Neuron (in vitro differentiated cells): ENCODE data around the gene PTPRN2.

ENCODE experiments used
- H2AFZ ChIP-seq: one replicate; pipeline ENCODE4 v1.6.1; 2013; ENCODE audit warnings: low read depth, mild to moderate bottlenecking, inconsistent platforms, low read length, moderate library complexity
- H3K27me3 ChIP-seq: one replicate; pipeline ENCODE4 v1.6.1; 2013; ENCODE audit warnings: low read length; ENCODE audit not compliant: insufficient read depth
- H3K36me3 ChIP-seq: one replicate; pipeline ENCODE4 v1.6.1; 2013; ENCODE audit warnings: low read length; ENCODE audit not compliant: insufficient read depth
- H3K4me1 ChIP-seq: one replicate; pipeline ENCODE4 v1.6.1; 2013; ENCODE audit warnings: low read length; ENCODE audit not compliant: insufficient read depth
- H3K4me3 ChIP-seq: 2 replicates; pipeline ENCODE4 v1.5.1; 2013; ENCODE audit warnings: mild to moderate bottlenecking, low read length, moderate library complexity
- H3K9me3 ChIP-seq: one replicate; pipeline ENCODE4 v1.6.1; 2013; ENCODE audit warnings: low read length

PTPRN2 gene

DNA sequence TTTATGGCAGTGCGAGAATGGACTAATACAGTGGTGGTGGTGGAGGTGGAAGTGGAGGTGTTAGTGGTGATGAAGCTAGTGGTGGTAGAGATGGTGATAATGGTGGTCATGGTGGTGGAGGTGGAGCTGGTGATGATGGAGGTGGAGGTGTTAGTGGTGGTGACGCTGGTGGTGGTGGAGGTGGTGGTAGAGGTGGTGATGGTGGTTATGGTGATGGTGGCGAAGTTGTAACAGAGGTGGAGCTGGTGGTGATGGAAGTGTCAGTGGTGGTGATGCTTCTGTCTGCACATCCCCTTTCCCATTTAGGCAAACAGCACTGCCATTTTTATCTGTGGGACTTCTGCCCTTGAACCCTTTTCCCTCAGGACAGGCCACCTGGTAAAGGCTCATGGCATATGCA is 7.4 kb upstream of the PTPRN2 start:
- Histone ChIP-seq H3K36me3 (no peaks in the 10 kb centered on the region), H3K4me1 (no peaks in the 10 kb centered on the region), H2AFZ (no peak overlapping the region), H3K27me3 (no peaks in the 10 kb centered on the region), H3K9me3 (peaks cover 7% of the 10 kb centered on the region), H3K4me3 (no peak overlapping the region)

- no peaks in the 10 kb centered on the region for H3K4me1 ChIP-seq
- peaks cover 7% of the 10 kb centered on the region for H3K9me3 ChIP-seq
- no peaks in the 10 kb centered on the region for H3K36me3 ChIP-seq
- H3K27me3 ChIP-seq: peaks cover 10% of the 10 kb centered on the region
- no peak overlapping the region for H2AFZ ChIP-seq
- no peak overlapping the region for H3K4me3 ChIP-seq
These were observed 4.9 kb upstream of the PTPRN2 start for GRCh38 chr7:158592541-158592940.

GRCh38 chr7:158591944-158592343 is 4.3 kb upstream of the PTPRN2 start:
- Histone ChIP-seq H3K4me1 (no peaks in the 10 kb centered on the region), H3K27me3 (peaks cover 10% of the 10 kb centered on the region), H3K36me3 (no peaks in the 10 kb centered on the region), H3K4me3 (no peak overlapping the region), H3K9me3 (peaks cover 7% of the 10 kb centered on the region), H2AFZ (no peak overlapping the region)

DNA sequence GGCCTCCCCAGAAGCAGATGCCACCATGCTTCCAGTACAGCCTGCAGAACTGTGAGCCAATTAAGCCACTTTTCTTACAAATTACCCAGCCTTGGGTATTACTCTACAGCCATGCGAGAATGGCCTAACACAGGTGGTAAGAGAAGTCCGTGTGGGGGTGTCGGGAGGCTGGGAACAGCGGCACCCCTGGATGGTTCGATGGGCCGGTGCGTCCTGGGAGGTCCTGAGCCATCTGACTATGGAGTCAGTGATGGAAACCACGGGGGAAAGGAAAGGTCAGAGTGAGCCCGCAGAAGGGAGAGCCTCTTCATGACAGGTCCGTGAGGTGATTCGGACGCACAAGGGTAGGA is 2.5 kb upstream of the PTPRN2 start:
- no peaks in the 10 kb centered on the region for H3K4me1 ChIP-seq
- no peaks in the 10 kb centered on the region for H3K36me3 ChIP-seq
- peaks cover 7% of the 10 kb centered on the region for H3K9me3 ChIP-seq
- H3K27me3 ChIP-seq: peaks cover 18% of the 10 kb centered on the region
- H3K4me3 ChIP-seq: no peak overlapping the region
- H2AFZ ChIP-seq: no peak overlapping the region

DNA sequence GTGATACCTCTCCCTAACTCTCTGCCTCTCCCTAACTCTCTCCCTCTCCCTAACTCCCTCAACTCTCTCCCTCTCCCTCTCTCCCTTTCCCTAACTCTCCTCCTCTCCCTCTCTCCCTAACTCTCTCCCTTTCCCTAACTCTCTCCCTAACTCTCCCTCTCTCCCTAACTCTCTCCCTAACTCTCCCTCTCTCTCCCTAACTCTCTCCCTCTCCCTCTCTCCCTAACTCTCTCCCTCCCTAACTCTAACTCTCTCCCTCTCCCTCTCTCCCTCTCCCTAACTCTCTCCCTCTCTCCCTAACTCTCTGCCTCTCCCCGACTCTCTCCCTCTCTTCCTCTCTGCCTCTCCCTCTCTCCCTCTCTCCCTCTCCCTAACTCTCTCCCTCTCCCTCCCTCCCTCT is 2.0 kb upstream of the PTPRN2 start:
- Histone ChIP-seq H3K4me3 (no peak overlapping the region), H2AFZ (no peak overlapping the region), H3K4me1 (no peaks in the 10 kb centered on the region), H3K27me3 (peaks cover 18% of the 10 kb centered on the region), H3K36me3 (no peaks in the 10 kb centered on the region), H3K9me3 (peaks cover 7% of the 10 kb centered on the region)

GRCh38 chr7:158588878-158589442 is 1.3 kb upstream of the PTPRN2 start:
- Histone ChIP-seq H2AFZ (no peak overlapping the region), H3K4me3 (no peak overlapping the region), H3K27me3 (peaks cover 18% of the 10 kb centered on the region)

DNA sequence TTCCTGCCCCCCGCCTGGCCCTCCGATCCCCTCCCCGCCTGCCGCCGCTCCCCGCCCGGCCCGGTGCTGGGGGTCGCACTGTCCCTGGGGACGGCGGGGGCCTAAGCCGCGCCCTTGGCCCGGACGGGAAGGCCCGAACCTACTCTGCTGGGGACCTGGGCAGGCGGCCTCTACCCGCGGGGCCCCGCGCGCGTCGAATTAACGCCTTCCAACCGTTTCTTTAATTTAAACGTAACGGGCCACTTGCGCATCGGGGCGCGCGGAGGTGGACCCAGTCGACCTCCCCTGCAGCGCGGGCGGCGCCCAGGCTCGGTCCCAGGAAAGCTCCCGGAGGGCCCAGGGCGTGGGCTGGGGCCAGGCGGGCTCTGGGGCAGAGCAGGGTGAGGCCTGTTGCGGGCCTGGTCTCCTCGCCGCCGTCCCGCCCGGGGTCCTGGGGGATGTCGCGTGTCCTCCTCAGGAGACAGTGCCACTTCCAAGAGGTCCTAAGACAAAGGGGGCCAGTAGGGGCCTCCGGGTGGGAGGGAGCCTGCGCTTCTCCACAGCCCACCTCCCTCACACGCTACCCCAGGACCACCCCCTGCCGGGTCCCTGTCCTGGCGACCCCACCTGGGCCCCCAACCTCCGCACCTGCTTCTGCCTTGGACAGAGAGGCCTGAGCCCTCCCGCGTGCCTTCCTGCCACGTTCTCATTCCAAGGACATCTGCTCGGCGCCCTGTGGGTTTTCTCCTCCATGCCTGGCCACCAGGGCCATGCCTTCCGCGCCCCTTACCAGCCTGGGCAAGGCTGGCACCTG is 658 bp upstream of the PTPRN2 start:
- Histone ChIP-seq H3K27me3 (peaks cover 18% of the 10 kb centered on the region), H2AFZ (no peak overlapping the region), H3K4me1 (no peaks in the 10 kb centered on the region), H3K4me3 (peak overlapping the region; percentile 21), H3K36me3 (no peaks in the 10 kb centered on the region), H3K9me3 (peaks cover 5% of the 10 kb centered on the region)

More at GRCh38 chr7:158588878-158589442, 1.3 kb upstream of the PTPRN2 start:
- H3K9me3 ChIP-seq: peaks cover 7% of the 10 kb centered on the region
- no peaks in the 10 kb centered on the region for H3K4me1 ChIP-seq
- no peaks in the 10 kb centered on the region for H3K36me3 ChIP-seq

DNA sequence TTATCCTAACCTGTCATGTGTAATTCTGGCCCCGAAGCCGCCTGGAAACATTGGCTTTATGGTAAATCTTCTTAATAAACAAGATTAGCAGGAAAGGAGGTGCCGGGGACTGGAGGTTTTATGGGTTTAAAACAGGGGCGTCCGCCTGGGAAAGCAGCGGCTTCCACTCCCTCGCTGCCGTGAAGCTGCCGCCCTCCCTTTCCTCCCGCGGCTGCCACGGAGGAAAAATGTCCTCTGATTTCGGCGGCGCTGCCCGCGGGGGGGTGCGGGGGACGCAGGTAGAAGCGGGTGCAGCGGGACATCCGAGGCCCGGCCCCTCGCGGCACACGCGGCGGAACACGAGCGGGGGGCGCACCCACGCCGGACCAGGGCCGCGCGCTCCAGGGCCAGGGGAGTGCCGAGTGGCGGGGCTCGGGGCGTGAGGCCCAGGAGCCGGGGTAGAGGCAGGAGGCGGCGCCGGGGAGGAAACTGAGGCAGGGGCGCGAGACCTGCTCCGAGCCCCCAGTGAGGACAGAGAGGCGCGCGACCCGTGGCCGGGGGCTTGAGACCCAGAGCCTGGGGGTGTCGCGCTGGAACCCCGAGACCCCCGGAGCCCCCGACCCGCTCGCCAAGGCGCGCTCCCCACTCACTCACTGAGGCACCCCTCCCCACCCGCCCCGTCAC is 993 bp downstream of the PTPRN2 start:
- Histone ChIP-seq H3K27me3 (peaks cover 18% of the 10 kb centered on the region), H3K36me3 (no peaks in the 10 kb centered on the region), H3K4me3 (peak overlapping the region; percentile 21), H3K4me1 (no peaks in the 10 kb centered on the region), H3K9me3 (no peaks in the 10 kb centered on the region), H2AFZ (no peak overlapping the region)

- Histone ChIP-seq H3K9me3 (no peaks in the 10 kb centered on the region), H3K4me1 (no peaks in the 10 kb centered on the region), H2AFZ (no peak overlapping the region), H3K36me3 (no peaks in the 10 kb centered on the region), H3K27me3 (peaks cover 18% of the 10 kb centered on the region), H3K4me3 (no peak overlapping the region)
These were observed 1.7 kb downstream of the PTPRN2 start for GRCh38 chr7:158585721-158586498.

DNA sequence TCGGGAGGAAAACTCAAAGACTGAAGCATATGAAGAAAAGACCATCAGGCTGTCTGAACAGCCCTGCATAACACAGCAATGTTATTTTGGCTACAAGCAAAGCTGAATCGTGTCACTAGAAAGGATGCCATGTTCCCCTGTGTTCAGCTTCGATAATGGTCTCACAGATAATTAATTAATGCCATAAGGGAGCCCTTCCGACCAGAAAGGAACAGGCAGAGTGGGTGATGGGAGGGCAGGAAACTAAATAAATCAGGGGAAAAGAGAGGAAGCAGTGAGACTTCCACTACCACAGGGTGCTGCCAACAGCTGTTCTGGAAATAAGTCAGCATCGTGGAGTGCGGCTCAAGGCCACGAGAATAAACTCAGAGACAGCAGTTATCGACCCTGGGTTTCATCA is 3.2 kb downstream of the PTPRN2 start:
- H3K27me3 ChIP-seq: peaks cover 18% of the 10 kb centered on the region

GRCh38 chr7:158583810-158584209 is 3.8 kb downstream of the PTPRN2 start:
- Histone ChIP-seq H3K4me3 (no peak overlapping the region), H3K9me3 (peaks cover 4% of the 10 kb centered on the region)

More for the DNA sequence above, 3.2 kb downstream of the PTPRN2 start:
- Histone ChIP-seq H3K36me3 (no peaks in the 10 kb centered on the region), H3K9me3 (peaks cover 4% of the 10 kb centered on the region), H3K4me3 (no peak overlapping the region), H3K4me1 (no peaks in the 10 kb centered on the region), H2AFZ (no peak overlapping the region)

DNA sequence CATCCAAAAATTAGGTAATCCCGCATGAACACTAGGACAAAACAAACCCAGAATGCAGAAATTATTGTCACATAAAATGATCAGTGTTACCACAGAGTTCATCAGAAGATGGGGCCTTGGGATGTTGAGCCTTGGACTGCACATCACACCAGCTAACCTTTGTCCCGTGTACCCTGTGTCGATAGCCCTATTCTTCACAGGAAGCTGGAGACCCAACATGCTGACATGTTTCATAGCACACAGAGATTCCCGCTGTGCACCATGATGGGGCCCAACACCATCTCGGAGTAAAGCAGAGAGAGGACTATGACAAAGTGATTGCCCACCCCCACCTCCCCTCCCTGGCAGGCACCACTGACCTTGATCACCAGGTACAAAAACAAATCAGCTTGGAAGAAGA is 4.5 kb downstream of the PTPRN2 start:
- Histone ChIP-seq H3K4me3 (no peak overlapping the region), H3K27me3 (peaks cover 8% of the 10 kb centered on the region), H3K36me3 (no peaks in the 10 kb centered on the region), H2AFZ (no peak overlapping the region), H3K9me3 (peaks cover 4% of the 10 kb centered on the region), H3K4me1 (no peaks in the 10 kb centered on the region)

More at GRCh38 chr7:158583810-158584209, 3.8 kb downstream of the PTPRN2 start:
- Histone ChIP-seq H3K27me3 (peaks cover 14% of the 10 kb centered on the region), H2AFZ (no peak overlapping the region), H3K4me1 (no peaks in the 10 kb centered on the region), H3K36me3 (no peaks in the 10 kb centered on the region)

DNA sequence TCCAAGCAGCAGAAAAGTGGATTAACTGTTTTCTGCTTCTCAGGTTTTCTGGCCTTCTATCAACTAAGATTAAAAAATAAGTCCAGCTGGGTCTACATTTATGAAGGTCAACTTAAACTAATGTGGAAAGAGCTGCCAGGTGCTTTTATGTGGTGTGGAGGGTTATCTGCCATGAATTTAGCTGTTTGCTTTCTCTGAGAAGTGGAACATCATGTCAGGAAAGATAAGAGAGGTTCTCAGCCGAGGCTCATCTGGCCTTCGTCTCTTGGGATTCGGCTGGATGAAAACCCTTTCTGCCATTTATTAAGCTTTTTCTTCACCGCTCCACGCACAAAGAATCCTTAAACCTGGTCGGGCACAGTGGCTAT is 5.5 kb downstream of the PTPRN2 start:
- Histone ChIP-seq H3K4me1 (no peaks in the 10 kb centered on the region), H3K9me3 (peaks cover 4% of the 10 kb centered on the region), H2AFZ (no peak overlapping the region), H3K36me3 (no peaks in the 10 kb centered on the region), H3K4me3 (no peak overlapping the region), H3K27me3 (peaks cover 7% of the 10 kb centered on the region)
